ENCODE results near the gene ZMYND8. TPM values are rescaled to one million over a fixed set of nuclear protein-coding genes. Genes with fewer than 3 reads are reported as not detected.
"Not testable (repeated sequence)": the region's sequence is repeated elsewhere in the genome, so short reads cannot be mapped to it uniquely, and the experiment has no call there.

ZMYND8 gene
- total and polyA plus RNA-seq, 7 donors, result 7.8 to 46.0 (median 24.8) TPM

- 92 to 93% methylated on average over 15 of the region's 15 CpGs for WGBS, 2 donors
- TF ChIP-seq POLR2AphosphoS5 (IDR thresholded peaks at IDR 0.05) (no peak), EP300 (IDR thresholded peaks at IDR 0.05) (no peak), POLR2A (IDR thresholded peaks at IDR 0.05) (no peak), CTCF (IDR thresholded peaks at IDR 0.05) (no peak)
- no peak for DNase-seq
- intact Hi-C loops (cut with DNase I), result no loop called here
- Histone ChIP-seq H3K36me3 (no peaks in the 10 kb centered on the region), H3K27me3 (no peaks in the 10 kb centered on the region), H3K9me3 (no peaks in the 10 kb centered on the region), H3K4me1 (peaks cover 0 to 11% (median 3%) of the 10 kb centered on the region in 4 donors), H3K27ac (no peak overlapping the region), H3K4me3 (no peak overlapping the region)
Measured at GRCh38 chr20:47370850-47371782, 14.6 kb upstream of the ZMYND8 start.

- Histone ChIP-seq H3K27me3 (no peaks in the 10 kb centered on the region), H3K4me3 (no peak overlapping the region), H3K9me3 (no peaks in the 10 kb centered on the region), H3K36me3 (no peaks in the 10 kb centered on the region), H3K27ac (no peak overlapping the region), H3K4me1 (peaks cover 0 to 11% (median 3%) of the 10 kb centered on the region in 4 donors)
- intact Hi-C loops (cut with DNase I), result no loop called here
- DNase-seq, result no peak
- TF ChIP-seq POLR2AphosphoS5 (IDR thresholded peaks at IDR 0.05) (no peak), CTCF (IDR thresholded peaks at IDR 0.05) (no peak)
- WGBS, 2 donors, result 97 to 98% methylated on average over 10 of the region's 10 CpGs
Measured at GRCh38 chr20:47370214-47370613, 13.7 kb upstream of the ZMYND8 start.

- Histone ChIP-seq H3K4me3 (no peak overlapping the region), H3K36me3 (no peaks in the 10 kb centered on the region), H3K27me3 (no peaks in the 10 kb centered on the region), H3K4me1 (peaks cover 0 to 11% (median 3%) of the 10 kb centered on the region in 4 donors), H3K27ac (no peak overlapping the region), H3K9me3 (no peaks in the 10 kb centered on the region)
- intact Hi-C loops (cut with DNase I), result no loop called here
- TF ChIP-seq CTCF (IDR thresholded peaks at IDR 0.05) (no peak), EP300 (IDR thresholded peaks at IDR 0.05) (no peak), POLR2AphosphoS5 (IDR thresholded peaks at IDR 0.05) (no peak), POLR2A (IDR thresholded peaks at IDR 0.05) (no peak)
- WGBS, 2 donors, result 90 to 91% methylated on average over 7 of the region's 7 CpGs
- no peak for DNase-seq
Measured at GRCh38 chr20:47368301-47368700, 11.8 kb upstream of the ZMYND8 start.

GRCh38 chr20:47366301-47366700 lies 9.8 kb upstream of the ZMYND8 start:
- intact Hi-C loops (cut with DNase I); H3K4me3 ChIP-seq; DNase-seq; H3K27ac ChIP-seq; H3K27me3 ChIP-seq; H3K9me3 ChIP-seq; H3K36me3 ChIP-seq: not testable (repeated sequence)
- WGBS, 2 donors, result 93 to 95% methylated on average over 11 of the region's 11 CpGs
- H3K4me1 ChIP-seq, result peaks cover 0 to 15% (median 4%) of the 10 kb centered on the region in 4 donors

GRCh38 chr20:47365023-47365764 lies 8.7 kb upstream of the ZMYND8 start:
- no peaks in the 10 kb centered on the region for H3K36me3 ChIP-seq
- no peaks in the 10 kb centered on the region for H3K9me3 ChIP-seq
- H3K27me3 ChIP-seq, result no peaks in the 10 kb centered on the region
- H3K27ac ChIP-seq, result no peak overlapping the region
- intact Hi-C loops (cut with DNase I), result no loop called here
- DNase-seq, result no peak
- H3K4me1 ChIP-seq, result peaks cover 0 to 26% (median 15%) of the 10 kb centered on the region in 4 donors
- WGBS, 2 donors, result 84 to 91% methylated on average over 13 of the region's 13 CpGs
- no peak for TF ChIP-seq EP300 (IDR thresholded peaks at IDR 0.05)
- no peak for TF ChIP-seq CTCF (IDR thresholded peaks at IDR 0.05)
- no peak for TF ChIP-seq POLR2AphosphoS5 (IDR thresholded peaks at IDR 0.05)
- no peak for TF ChIP-seq POLR2A (IDR thresholded peaks at IDR 0.05)
- no peak overlapping the region for H3K4me3 ChIP-seq
